Smooth muscle cell (in vitro differentiated cells): Measurements from ENCODE around the gene ANKS1B. TPM values are rescaled to one million over a fixed set of nuclear protein-coding genes. Genes with fewer than 3 reads are reported as not detected.

Experiments used
- DNase-seq: peaks from one replicate; lab custom pipeline; 2025; ENCODE audit not compliant: unreplicated experiment; lab: John Stamatoyannopoulos, UW
- H2AFZ ChIP-seq: fragments of 200-600 bp; sonication (generic); 2 replicates; pipeline ENCODE4 v1.6.0; 2016; ENCODE audit warnings: antibody characterized with exemption, low read depth, mild to moderate bottlenecking
- H3F3A ChIP-seq: fragments of 200-600 bp; sonication (generic); 2 replicates; pipeline ENCODE4 v1.6.0; 2017; ENCODE audit warnings: antibody characterized with exemption, low read depth
- H3K27ac ChIP-seq: fragments of 200-600 bp; sonication (generic); 2 replicates; pipeline ENCODE4 v1.5.1; 2016; ENCODE audit warnings: low read depth, mild to moderate bottlenecking
- H3K27me3 ChIP-seq: fragments of 200-600 bp; sonication (generic); 2 replicates; pipeline ENCODE4 v1.6.1; 2016; ENCODE audit warnings: low read depth, mild to moderate bottlenecking
- H3K36me3 ChIP-seq: fragments of 200-600 bp; sonication (generic); 2 replicates; pipeline ENCODE4 v1.5.1; 2016; ENCODE audit warnings: low read depth
- H3K4me1 ChIP-seq: fragments of 200-600 bp; sonication (generic); 2 replicates; pipeline ENCODE4 v1.5.1; 2016; ENCODE audit warnings: low read depth
- H3K4me2 ChIP-seq: fragments of 200-600 bp; sonication (generic); 2 replicates; pipeline ENCODE4 v1.6.0; 2016; ENCODE audit warnings: mild to moderate bottlenecking
- H3K4me3 ChIP-seq: fragments of 200-600 bp; sonication (generic); 2 replicates; pipeline ENCODE4 v1.5.1; 2016; ENCODE audit warnings: mild to moderate bottlenecking
- H3K79me2 ChIP-seq: fragments of 200-600 bp; sonication (generic); 2 replicates; pipeline ENCODE4 v1.6.0; 2016; ENCODE audit warnings: low read depth, mild to moderate bottlenecking
- H3K9ac ChIP-seq: fragments of 200-600 bp; sonication (generic); 2 replicates; pipeline ENCODE4 v1.6.0; 2016; ENCODE audit warnings: low read depth
- H3K9me3 ChIP-seq: fragments of 200-600 bp; sonication (generic); replicated peaks from 2 replicates; pipeline ENCODE4 v1.5.1; 2016; ENCODE audit warnings: low read depth
- H4K20me1 ChIP-seq: fragments of 200-600 bp; sonication (generic); 2 replicates; pipeline ENCODE4 v1.6.0; 2016; ENCODE audit warnings: low read depth
- WGBS: methylation state at CpG from one replicate; pipeline ENCODE4 v1.1.7; 2016; ENCODE audit warnings: low lambda C conversion rate; 5-methylcytosine and 5-hydroxymethylcytosine counted together
- polyA plus RNA-seq: library from polyadenylated mRNA; unstranded; fragments of >200 nt; fragmentation: Nextera tagmentation; extraction: Ambion mirVana; gene quantifications from 2 replicates; pipeline ENCODE4 v1.2.1, GENCODE V29; 2016
- total RNA-seq: library from RNA; depleted of rRNA; stranded (reverse); fragments of >200 nt; gene quantifications from 2 replicates; pipeline ENCODE4 v1.2.3, GENCODE V29; 2014
- TF ChIP-seq, protein P1 (sequence below): fragments of 200-600 bp; sonication (generic); IDR thresholded peaks from 2 replicates; pipeline ENCODE4 v1.5.1; 2017; ENCODE audit warnings: borderline replicate concordance, mild to moderate bottlenecking, antibody characterized with exemption; ENCODE audit not compliant: insufficient read depth, poor library complexity, severe bottlenecking

Gene ANKS1B
- total and polyA plus RNA-seq, 2 experiments from 2014 or later, result 0.47 to 7.3 TPM

DNA sequence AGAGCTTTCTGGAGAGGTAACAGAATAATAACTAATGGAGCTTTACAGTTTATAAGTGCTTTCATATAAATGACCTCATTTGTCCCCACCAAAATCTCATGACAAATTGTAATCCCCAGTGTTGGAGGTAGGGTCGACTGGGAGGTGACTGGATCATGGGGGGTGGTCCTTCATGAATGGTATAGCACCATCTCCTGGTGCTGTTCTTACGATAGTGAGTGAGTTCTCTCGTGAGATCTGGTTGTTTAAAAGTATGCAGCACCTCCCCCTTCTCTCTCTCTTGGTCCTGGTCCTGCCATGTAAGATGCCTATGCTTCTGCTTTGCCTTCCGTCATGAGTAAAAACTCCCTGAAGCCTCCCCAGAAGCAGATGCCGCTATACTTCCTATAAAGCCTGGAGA, 760.5 kb downstream of the ANKS1B start:
- no peak for DNase-seq
- Histone ChIP-seq H3K4me2 (no peak overlapping the region), H3F3A (no peaks in the 10 kb centered on the region), H3K4me3 (no peak overlapping the region), H3K9me3 (no peaks in the 10 kb centered on the region), H3K27ac (no peak overlapping the region), H3K27me3 (no peaks in the 10 kb centered on the region), H2AFZ (no peak overlapping the region), H3K36me3 (no peaks in the 10 kb centered on the region), H3K4me1 (no peaks in the 10 kb centered on the region), H3K9ac (no peak overlapping the region), H3K79me2 (no peaks in the 10 kb centered on the region), H4K20me1 (no peaks in the 10 kb centered on the region)
- 71% methylated on average over 5 of the region's 5 CpGs for WGBS
- TF ChIP-seq, protein P1, sequence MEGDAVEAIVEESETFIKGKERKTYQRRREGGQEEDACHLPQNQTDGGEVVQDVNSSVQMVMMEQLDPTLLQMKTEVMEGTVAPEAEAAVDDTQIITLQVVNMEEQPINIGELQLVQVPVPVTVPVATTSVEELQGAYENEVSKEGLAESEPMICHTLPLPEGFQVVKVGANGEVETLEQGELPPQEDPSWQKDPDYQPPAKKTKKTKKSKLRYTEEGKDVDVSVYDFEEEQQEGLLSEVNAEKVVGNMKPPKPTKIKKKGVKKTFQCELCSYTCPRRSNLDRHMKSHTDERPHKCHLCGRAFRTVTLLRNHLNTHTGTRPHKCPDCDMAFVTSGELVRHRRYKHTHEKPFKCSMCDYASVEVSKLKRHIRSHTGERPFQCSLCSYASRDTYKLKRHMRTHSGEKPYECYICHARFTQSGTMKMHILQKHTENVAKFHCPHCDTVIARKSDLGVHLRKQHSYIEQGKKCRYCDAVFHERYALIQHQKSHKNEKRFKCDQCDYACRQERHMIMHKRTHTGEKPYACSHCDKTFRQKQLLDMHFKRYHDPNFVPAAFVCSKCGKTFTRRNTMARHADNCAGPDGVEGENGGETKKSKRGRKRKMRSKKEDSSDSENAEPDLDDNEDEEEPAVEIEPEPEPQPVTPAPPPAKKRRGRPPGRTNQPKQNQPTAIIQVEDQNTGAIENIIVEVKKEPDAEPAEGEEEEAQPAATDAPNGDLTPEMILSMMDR, result no peak

DNA sequence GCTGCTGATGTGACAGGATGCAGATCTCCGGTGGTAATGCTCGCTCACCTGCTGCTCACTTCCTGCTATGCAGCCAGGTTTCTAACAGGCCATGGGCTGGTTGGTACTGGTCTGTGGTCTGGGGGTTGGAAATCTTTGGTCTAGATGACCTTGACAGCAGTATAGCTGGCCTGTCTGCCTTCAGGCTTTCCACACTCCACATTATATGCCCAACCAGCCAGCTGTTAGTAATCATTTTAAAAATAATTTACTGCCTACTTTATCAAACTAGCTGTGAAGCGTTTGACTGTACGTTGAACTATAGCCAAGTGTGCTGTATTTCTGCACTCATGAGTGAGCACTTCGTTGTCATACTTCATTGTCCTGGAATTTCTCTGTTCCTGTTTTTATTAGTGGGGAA, 761.2 kb downstream of the ANKS1B start:
- Histone ChIP-seq H3F3A (no peaks in the 10 kb centered on the region), H3K79me2 (no peaks in the 10 kb centered on the region), H3K9ac (no peak overlapping the region), H3K27ac (no peak overlapping the region), H3K4me1 (no peaks in the 10 kb centered on the region), H3K36me3 (no peaks in the 10 kb centered on the region), H3K9me3 (no peaks in the 10 kb centered on the region), H2AFZ (no peak overlapping the region), H4K20me1 (no peaks in the 10 kb centered on the region), H3K27me3 (no peaks in the 10 kb centered on the region), H3K4me3 (no peak overlapping the region), H3K4me2 (no peak overlapping the region)
- WGBS, result 83% methylated on average over 5 of the region's 5 CpGs
- TF ChIP-seq, protein P1, result no peak
- DNase-seq, result no peak

DNA sequence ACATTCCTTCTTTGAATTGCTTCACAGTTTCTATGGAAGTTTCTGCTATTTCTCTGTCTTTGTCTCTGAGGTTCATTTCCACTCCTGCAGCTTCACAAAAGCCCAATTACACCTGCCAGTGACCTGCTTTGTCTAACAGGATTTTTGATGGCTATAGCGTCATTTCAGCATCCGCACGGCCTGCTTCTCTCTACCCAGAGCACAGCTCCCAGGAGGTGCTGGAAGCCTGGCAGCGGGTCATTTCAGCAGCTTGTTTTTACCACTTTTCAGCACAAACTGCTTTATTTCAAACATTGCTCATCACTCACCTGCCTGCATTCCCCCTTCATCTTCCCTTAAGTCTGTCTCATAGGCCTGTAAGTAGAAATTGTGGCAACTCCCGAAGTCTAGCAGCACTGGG, 771.7 kb downstream of the ANKS1B start:
- Histone ChIP-seq H3K36me3 (no peaks in the 10 kb centered on the region), H2AFZ (no peak overlapping the region), H4K20me1 (no peaks in the 10 kb centered on the region), H3K4me2 (no peak overlapping the region), H3K9ac (no peak overlapping the region), H3F3A (no peaks in the 10 kb centered on the region), H3K9me3 (no peaks in the 10 kb centered on the region), H3K79me2 (no peaks in the 10 kb centered on the region), H3K4me1 (no peaks in the 10 kb centered on the region), H3K27ac (no peak overlapping the region), H3K27me3 (no peaks in the 10 kb centered on the region), H3K4me3 (no peak overlapping the region)
- no peak for DNase-seq
- TF ChIP-seq, protein P1, result no peak
- WGBS, result 83% methylated on average over 5 of the region's 5 CpGs

DNA sequence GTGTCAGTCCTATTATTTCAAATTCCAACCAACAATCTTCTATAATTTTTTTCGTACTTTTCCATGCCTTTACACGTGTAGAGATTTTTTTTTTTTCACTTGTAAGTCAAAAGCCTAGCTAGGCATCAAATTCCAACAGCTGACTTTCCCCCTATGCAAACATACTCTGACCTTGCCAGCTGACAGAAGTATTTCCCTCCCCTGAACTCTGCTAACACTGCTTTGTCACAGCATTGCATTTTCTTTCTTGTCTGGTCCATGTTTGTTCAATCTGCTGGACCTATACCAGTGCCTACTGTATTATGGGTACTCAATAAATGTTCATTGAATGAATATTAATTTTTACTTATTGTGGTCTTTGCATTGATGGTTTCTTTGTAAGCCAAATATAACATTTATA, 772.5 kb downstream of the ANKS1B start:
- Histone ChIP-seq H3K27me3 (no peaks in the 10 kb centered on the region), H3K27ac (no peak overlapping the region), H3K79me2 (no peaks in the 10 kb centered on the region), H3F3A (no peaks in the 10 kb centered on the region), H2AFZ (no peak overlapping the region), H3K4me2 (no peak overlapping the region), H4K20me1 (no peaks in the 10 kb centered on the region), H3K4me3 (no peak overlapping the region), H3K4me1 (no peaks in the 10 kb centered on the region), H3K36me3 (no peaks in the 10 kb centered on the region), H3K9ac (no peak overlapping the region), H3K9me3 (no peaks in the 10 kb centered on the region)
- 62% methylated on average over 2 of the region's 2 CpGs for WGBS
- TF ChIP-seq, protein P1, result no peak
- DNase-seq, result no peak
